Neutrophil (primary cell): ENCODE results near the gene NR2F2.

ENCODE experiments used
- H3K27ac ChIP-seq: fragments of 200-600 bp; sonication (generic); 2 replicates; pipeline ENCODE4 v1.5.1; 2016; ENCODE audit warnings: mild to moderate bottlenecking, moderate library complexity
- H3K27me3 ChIP-seq: fragments of 200-600 bp; sonication (generic); 2 replicates; pipeline ENCODE4 v1.6.0; 2016; ENCODE audit warnings: mild to moderate bottlenecking
- H3K36me3 ChIP-seq: fragments of 200-600 bp; sonication (generic); 2 replicates; pipeline ENCODE4 v1.5.1; 2017
- H3K4me1 ChIP-seq, 2 experiments: fragments of 200-600 bp in 1 of 2; sonication (generic) in 1 of 2; 1 replicate in 1 of 2; 2 replicates in 1 of 2; pipeline versions ENCODE4 v1.5.1 to v1.6.1; 2013 to 2016; ENCODE audit warnings: low read depth in 1 of 2, low read length in 1 of 2, mild to moderate bottlenecking in 1 of 2, moderate library complexity in 1 of 2; ENCODE audit not compliant: control insufficient read depth in 1 of 2, insufficient read depth in 1 of 2
- H3K4me3 ChIP-seq, 2 experiments: fragments of 200-600 bp in 1 of 2; sonication (generic) in 1 of 2; 1 replicate in 1 of 2; 2 replicates in 1 of 2; pipeline ENCODE4 v1.5.1; 2013 to 2016; ENCODE audit warnings: low read depth in 1 of 2, low read length in 1 of 2, mild to moderate bottlenecking in 1 of 2, moderate library complexity in 1 of 2
- H3K9me3 ChIP-seq: fragments of 200-600 bp; sonication (generic); 2 replicates; pipeline ENCODE4 v1.5.1; 2016
- TF ChIP-seq, protein P1 (sequence below): fragments of 200-600 bp; sonication (generic); IDR thresholded peaks from 2 replicates; pipeline ENCODE4 v1.5.1; 2016; ENCODE audit warnings: antibody characterized with exemption

NR2F2 gene

DNA sequence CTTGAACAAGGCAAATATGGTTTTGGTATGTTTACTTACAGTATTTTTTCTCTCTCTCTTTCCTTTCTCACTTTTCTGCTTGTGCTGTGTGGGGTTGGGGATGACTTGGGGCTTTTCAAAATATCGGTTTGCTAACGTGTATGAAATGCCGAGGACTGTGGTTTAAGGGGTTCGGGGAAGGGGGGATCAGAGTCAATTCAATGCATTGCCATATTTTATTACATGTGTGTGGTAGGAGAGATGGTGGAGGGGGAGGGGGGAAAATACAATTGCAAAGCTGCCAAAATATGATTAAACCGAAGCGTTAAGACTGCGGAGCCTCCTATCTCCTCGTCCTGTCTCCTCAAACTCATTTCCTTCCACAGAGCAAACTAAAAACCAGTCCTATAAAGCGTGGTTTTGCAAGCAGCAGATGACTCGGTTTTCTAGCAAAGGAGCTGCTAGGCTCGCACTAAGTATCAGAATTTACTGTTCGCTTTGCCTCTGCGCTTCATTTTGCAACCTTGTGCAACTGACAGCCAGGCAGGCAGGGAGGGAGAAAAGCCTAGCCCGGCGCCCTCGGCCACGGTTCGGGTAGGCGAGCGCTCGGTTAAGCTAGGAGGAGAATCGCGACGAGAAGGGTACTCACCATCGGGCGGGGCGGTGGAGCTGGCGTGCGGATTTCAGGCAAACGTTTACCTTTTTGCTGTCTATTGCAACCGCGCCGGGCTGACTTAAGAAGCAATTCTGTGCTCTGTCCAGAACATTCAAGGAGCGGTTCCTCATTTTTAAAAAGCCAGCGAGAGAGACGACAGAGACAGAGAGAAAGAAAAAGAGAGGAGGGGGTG lies 4.0 kb upstream of the NR2F2 start:
- Histone ChIP-seq H3K4me1 (peaks cover 0 to 3% of the 10 kb centered on the region in 2 experiments), H3K4me3 (no peak overlapping the region), H3K36me3 (no peaks in the 10 kb centered on the region), H3K9me3 (no peaks in the 10 kb centered on the region), H3K27me3 (peaks cover 99% of the 10 kb centered on the region), H3K27ac (no peak overlapping the region)
- TF ChIP-seq, protein P1, sequence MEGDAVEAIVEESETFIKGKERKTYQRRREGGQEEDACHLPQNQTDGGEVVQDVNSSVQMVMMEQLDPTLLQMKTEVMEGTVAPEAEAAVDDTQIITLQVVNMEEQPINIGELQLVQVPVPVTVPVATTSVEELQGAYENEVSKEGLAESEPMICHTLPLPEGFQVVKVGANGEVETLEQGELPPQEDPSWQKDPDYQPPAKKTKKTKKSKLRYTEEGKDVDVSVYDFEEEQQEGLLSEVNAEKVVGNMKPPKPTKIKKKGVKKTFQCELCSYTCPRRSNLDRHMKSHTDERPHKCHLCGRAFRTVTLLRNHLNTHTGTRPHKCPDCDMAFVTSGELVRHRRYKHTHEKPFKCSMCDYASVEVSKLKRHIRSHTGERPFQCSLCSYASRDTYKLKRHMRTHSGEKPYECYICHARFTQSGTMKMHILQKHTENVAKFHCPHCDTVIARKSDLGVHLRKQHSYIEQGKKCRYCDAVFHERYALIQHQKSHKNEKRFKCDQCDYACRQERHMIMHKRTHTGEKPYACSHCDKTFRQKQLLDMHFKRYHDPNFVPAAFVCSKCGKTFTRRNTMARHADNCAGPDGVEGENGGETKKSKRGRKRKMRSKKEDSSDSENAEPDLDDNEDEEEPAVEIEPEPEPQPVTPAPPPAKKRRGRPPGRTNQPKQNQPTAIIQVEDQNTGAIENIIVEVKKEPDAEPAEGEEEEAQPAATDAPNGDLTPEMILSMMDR = no peak

DNA sequence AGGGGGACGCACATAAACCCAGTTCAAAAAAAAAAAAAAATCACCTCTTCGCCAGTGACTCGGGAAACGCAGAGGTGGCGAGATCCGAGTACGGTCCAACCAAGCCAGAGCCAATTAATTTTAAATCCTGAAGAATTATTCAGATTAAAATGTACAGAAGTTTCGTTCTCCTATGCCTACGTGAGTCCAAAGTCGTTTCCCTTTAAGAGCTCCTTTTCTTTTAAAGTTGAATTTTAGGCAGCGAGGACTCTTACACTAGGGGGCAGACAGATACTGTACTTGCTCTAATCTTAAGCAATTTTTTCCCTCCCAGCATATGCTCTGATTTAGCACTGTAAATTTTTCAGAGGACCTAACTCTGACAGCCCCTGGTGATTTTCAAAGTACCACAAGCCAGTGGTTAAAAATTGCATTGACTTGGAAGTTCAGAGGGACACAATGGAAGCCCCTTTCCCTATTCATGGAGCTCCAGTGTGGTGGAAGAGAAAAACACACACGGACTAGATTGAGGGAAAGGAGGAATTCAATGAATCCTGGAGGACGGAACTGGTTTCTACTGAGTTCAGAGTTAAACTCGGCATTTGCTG lies 3.3 kb upstream of the NR2F2 start:
- no peak overlapping the region for H3K27ac ChIP-seq
- H3K27me3 ChIP-seq = peaks cover 99% of the 10 kb centered on the region
- no peaks in the 10 kb centered on the region for H3K9me3 ChIP-seq
- no peaks in the 10 kb centered on the region for H3K36me3 ChIP-seq
- H3K4me3 ChIP-seq = no peak overlapping the region
- TF ChIP-seq, protein P1 = no peak
- H3K4me1 ChIP-seq = peaks cover 0 to 3% of the 10 kb centered on the region in 2 experiments

DNA sequence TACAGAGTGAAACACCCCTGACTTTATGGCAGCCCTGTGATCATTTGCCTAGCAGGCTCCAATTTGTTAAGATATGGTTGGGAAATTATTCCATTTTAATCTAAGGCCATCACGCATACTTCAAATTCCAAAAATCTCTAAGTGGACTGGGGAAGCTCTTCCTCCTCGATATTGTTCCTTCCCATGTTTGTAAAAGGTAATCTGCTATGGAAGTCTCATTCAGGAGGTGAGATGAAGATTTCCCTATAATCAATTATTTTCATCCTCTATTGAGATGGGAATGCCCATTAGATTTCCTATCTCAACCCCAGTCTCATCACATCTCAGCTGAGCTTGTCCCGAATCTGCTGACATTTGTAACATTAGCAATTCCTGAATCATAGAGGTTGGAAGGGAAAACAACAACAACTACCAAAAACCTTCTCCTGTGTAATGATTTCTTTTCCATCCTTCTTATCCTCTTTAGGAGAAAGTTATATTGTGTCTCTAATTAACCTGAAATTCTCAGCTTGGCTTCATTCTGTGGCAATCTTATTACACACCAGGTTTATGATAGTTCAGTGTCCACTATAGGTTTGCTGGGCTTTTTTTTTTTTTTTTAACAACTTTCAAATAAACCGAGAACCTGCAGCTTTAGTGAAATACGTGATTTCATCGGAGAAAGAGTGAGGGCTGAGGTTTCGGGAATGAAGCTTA lies 2.2 kb upstream of the NR2F2 start:
- Histone ChIP-seq H3K36me3 (no peaks in the 10 kb centered on the region), H3K9me3 (no peaks in the 10 kb centered on the region), H3K4me1 (peaks cover 0 to 3% of the 10 kb centered on the region in 2 experiments), H3K27me3 (peaks cover 99% of the 10 kb centered on the region), H3K27ac (no peak overlapping the region), H3K4me3 (no peak overlapping the region)
- TF ChIP-seq, protein P1 = no peak

GRCh38 chr15:96328877-96329195 lies 1.7 kb upstream of the NR2F2 start:
- TF ChIP-seq, protein P1 = no peak
- Histone ChIP-seq H3K4me1 (peaks cover 0 to 3% of the 10 kb centered on the region in 2 experiments), H3K27me3 (peaks cover 99% of the 10 kb centered on the region), H3K36me3 (no peaks in the 10 kb centered on the region), H3K4me3 (no peak overlapping the region), H3K27ac (no peak overlapping the region), H3K9me3 (no peaks in the 10 kb centered on the region)

DNA sequence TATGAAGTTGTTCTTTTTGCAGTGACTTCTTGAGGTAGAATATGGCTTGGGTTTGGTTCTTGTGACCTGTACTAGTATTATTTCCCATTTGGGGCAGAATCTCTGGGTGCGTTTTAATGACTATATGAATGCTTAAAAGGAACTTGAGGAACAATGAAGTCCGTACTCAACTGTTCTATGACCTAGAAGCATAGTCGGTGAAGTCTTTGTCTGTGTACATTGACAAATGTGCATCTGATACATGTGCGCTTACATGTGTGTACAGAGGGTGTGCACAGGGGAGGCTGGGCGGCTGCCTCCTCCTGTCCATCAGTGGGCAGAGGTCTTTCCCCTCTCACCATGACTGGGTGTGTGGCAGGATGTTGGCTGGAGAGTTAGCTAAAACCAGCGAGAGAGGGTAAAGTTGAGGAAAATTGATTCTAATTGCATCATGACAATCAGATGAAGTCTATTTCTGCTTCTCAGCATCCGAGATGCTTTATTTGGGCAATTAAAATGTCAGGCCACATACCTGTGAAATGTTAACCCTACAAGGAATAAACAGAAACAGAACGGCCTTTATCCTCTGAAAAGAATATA lies 1.0 kb upstream of the NR2F2 start:
- Histone ChIP-seq H3K4me1 (peaks cover 0 to 3% of the 10 kb centered on the region in 2 experiments), H3K27me3 (peaks cover 99% of the 10 kb centered on the region), H3K4me3 (no peak overlapping the region), H3K27ac (no peak overlapping the region), H3K36me3 (no peaks in the 10 kb centered on the region), H3K9me3 (no peaks in the 10 kb centered on the region)
- TF ChIP-seq, protein P1 = no peak
